HG03097 (cell line): ENCODE results near the gene FMC1.

ENCODE experiments used
- ATAC-seq: cut with Tn5 transposase; IDR thresholded peaks from one replicate; pipeline ENCODE4 v1.9.1; 2021; ENCODE audit not compliant: unreplicated experiment, low FRiP score

Gene FMC1

DNA sequence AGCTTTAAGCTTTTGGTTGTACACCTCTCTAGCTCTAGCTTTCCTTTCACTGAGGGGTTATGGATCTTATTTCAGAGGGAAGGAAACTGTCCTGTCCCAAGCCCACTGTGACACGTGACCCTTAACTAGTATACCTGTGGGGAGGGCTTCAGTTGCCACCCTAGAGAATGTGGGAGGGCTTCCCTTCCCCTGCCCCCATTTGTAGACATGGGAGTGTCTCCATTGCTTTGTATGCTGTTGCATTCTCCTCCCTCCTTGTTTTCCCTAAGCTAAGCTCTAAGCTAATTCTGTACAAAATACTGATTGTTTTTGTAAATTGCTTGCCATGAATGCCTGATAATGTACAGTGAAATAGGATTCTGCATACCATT is 29.8 kb downstream of the FMC1 start:
- ATAC-seq, result no peak

DNA sequence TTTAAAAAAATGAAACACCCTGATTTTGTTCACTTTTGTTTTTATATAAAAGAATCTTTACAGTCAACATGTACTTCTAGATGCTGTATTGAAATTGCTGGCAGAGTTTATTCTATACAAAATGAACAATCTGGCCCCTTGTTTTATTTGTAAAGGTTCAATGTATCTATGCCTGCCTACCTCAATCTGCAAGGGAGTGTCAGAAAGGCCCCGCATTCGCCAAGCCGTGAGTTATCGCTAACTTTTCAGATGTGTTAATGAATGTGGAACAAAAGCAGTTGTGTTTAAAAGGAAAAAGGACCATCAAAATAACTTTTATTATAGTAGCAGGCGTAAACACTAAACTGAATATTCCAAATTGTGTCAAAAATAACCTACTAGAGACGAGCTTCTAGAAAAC is 33.1 kb downstream of the FMC1 start:
- ATAC-seq, result no peak

- no peak for ATAC-seq
These were observed 41.3 kb downstream of the FMC1 start for GRCh38 chr7:139382439-139382838.

DNA sequence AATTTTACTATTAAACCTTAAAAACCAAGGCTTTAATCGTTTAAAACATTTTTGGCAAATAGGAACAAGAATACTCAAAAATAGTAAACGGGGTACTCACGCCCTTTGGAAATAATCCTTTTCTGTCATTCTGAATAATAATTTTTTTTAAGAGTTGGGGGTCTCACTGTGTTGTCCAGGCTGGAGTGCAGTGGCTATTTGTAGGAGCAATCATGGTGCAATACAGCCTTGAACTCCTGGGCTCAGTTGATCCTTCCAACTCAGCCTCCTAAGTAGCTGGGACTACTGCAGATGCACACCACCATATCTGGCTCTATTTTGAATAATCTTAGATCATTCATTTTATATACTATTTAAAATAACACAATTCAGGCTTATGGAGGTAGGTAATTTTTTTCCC is 43.5 kb downstream of the FMC1 start:
- ATAC-seq, result no peak

GRCh38 chr7:139387594-139387993 is 46.5 kb downstream of the FMC1 start:
- no peak for ATAC-seq

- no peak for ATAC-seq
These were observed 48.0 kb downstream of the FMC1 start for GRCh38 chr7:139389091-139389490.

DNA sequence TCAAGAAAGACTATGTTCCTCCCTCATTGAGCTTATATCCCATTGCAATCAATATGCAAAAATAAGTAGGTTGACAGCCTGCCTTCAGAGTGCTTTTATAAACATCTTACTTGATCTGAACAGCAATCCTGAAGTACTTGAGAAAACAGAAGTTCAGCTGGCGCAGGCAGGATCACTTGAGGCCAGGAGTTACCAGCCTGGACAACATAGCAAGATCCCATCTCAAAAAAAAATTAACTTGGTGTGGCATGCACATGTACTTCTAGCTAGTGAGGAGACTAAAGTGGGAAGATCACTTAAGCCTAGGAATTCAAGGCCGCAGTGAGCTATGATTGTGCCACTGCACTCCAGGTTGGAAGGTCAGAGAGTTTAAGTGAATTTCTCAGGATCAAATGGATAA is 48.6 kb downstream of the FMC1 start:
- ATAC-seq, result no peak

- no peak for ATAC-seq
These were observed 52.6 kb downstream of the FMC1 start for GRCh38 chr7:139393621-139394211.

DNA sequence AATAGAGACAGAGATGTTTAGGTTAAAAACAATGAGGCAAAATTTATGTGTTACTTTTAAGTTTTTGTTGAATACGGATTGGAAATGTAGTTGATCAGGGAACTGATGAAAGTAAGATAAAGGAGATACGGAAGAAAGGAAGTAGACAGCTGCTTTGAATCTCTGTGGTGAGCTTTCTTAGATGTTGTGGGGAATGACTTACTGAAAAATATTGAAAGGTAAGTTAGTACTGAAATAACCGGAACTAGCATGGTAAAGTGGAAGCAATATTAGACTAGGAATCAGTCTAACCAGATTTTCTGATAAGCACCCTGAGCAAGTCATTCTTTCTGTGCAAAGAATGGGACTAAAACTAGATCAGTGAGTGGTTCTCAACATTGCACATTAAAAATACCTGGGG is 53.4 kb downstream of the FMC1 start:
- no peak for ATAC-seq
